ENCODE data around the gene RTKN.

GRCh38 chr2:74427551-74427950, 14.2 kb downstream of the RTKN start:
- TF ChIP-seq POLR2A (IDR thresholded peaks at IDR 0.05), result no peak
- TF ChIP-seq CTCF (IDR thresholded peaks at IDR 0.05), result no peak
